GM18511 (cell line): ENCODE data around the gene NOTCH3.

Experiments used
- ATAC-seq: cut with Tn5 transposase; IDR thresholded peaks from one replicate; pipeline ENCODE4 v1.9.1; 2021; ENCODE audit warnings: mild to moderate bottlenecking, moderate library complexity; ENCODE audit not compliant: unreplicated experiment

Gene NOTCH3

DNA sequence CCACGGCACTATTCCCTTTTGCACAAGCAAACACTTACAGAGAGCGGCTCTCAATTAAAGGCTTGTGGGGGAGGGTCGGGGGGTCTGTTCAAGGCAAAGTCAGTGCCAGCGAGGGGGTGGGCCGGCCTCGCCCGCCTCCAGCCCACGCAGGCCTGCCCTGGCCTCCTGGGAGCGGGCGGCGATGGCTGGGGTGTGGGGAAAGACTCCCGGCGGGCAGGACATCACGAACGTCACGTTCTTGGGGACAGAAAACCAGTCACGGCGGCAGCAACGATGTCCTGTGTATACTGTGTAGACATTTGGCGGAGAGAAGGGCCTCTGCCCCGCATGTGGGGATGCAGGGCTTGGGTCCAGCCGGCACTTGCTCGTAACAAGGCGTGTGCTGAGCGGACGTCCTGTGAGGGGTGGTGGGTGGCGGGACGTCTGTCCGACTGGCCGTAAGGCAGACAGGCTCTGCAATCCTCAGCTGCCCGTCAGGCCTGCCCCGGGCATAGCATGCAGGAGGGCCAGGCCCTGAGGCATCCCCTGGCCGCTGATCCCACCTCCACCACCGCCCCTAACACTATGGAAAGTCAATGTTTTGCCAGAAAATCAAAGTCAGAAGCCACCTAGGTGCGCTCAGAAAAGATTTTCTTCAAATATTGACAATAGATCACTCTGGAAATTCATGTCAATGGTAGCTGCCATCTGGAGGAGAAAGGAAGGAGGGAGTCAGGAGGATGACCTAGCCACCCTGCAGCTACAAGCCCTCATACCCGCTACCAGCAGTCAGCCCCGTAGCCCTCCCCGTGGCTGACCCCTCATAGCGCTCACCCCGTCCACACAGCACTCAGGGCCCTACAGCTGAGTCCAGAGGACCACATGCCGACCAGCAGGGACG is 37.2 kb upstream of the NOTCH3 start:
- ATAC-seq: no peak

DNA sequence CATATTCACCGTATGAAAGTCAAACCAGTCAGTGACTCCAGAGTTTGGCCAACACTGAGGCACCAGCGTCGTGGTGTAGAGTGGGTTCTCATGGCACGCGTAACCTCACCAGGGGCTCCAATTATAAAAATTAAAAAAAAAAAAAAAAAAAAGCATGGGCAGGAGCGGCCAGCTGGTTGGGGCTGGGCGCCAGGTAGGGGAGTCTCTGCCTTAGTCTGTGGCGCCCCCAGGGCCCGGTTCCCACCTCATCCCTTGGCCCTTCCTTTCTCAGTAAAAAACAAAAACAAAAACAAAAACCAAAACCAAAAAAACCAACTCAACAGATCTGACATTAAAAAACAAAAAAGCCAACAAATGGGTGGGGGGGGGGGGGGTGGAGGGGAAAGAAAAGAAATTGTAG is 36.1 kb upstream of the NOTCH3 start:
- no peak for ATAC-seq

DNA sequence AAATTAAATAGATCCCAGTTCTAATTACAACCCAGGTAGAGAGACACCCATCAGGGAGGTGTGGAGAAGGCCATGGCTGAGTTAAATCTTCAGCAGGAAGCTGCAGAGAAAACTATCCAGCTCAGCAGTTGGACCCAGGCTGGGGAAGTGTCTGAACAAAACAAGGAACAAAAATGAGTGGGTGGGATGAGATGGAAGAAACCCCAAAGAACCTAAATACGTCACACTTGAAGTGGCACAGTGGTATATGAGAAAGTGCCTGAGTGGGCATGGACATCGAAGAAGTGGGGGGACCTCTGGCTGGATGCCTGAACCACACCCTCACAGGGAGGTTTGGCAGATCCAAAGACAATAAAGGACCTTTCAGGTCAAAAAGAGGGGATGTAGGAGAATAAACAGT is 35.0 kb upstream of the NOTCH3 start:
- ATAC-seq: no peak

DNA sequence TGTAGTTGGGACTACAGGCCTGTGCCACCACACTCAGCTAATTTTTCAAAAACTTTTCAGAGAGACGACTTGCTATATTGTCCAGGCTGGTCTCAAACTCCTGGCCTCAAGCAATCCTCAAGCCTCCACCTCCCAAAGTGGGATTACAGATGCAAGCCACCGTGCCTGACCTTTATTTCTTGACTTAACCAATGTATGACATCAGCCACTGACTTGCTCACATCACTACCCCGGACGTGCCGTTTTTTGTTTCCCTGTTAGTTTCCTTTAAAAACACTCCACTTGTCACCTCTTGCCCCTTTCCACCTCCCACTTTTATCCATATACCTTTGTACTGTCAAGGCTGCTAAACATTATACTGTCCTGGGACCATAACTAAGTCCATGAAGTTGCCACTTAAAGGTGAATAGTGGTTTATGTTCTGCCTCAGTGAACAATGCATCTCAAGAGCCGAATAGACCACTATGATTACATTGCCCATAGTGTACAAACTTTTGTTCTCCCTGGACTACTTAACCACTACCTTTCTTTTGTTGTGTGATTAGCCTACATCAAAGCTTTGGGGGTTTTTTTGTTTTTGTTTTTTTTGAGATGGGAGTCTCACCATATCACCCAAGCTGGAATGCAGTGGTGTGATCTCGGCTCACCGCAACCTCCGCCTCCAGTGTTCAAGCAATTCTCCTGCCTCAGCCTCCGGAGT is 33.8 kb upstream of the NOTCH3 start:
- ATAC-seq: no peak

DNA sequence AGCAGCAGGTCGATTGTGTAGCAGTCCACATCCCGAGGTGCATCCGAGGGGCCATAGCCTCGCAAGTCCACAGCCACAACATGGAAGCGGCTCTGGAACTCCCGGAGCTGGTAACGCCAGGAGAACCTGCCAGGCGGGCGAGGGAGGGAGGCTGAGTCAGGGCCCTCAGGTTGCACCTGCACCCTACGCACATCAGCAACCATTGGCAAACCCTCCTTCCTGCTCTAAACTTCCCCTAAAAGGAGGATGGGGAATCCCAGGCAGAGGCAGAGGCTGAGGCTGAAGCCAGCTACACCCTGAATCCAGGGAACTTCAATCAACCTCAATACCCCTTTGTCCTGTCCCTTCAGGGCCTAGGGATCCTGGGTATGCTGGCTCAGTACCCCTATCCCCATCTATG is 30.5 kb upstream of the NOTCH3 start:
- no peak for ATAC-seq

DNA sequence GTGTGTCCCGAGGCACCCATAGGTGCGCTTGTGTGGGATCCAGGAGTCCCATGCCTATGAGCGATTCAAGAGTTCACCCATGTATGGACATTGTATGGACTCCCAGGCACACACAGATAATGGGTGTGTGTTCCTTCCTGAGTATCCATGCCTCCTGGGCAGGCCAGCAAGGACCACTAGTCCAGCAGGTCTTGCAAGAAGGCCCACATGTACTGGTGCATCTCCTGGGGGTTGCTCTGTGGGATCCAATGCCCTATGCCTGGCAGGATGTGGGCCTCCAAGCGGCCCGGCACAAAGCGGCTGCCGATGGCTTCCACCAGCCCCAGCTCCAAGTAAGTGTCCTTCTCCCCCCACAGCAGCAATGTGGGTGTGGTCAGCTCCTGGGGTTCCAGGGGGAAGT is 26.5 kb upstream of the NOTCH3 start:
- no peak for ATAC-seq

DNA sequence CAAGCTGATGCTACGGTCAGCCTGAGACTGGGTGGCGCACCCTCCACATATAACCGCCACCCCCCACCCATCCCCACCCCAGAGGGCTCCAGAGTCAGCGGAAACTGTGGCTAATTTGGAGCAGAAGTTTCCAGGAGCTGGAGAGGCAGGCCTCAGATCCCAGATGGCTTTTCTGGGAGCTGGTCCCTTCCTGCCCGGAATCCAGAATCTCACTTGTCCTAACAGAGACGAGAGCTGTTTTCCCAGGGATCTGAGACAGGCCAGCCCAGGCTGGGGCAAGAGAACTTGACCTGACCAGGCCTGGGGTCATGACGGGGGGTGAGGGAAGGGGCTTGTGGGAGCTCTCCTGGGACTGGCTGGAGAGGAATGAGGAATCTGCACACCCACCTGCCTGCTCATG is 25.0 kb upstream of the NOTCH3 start:
- no peak for ATAC-seq

DNA sequence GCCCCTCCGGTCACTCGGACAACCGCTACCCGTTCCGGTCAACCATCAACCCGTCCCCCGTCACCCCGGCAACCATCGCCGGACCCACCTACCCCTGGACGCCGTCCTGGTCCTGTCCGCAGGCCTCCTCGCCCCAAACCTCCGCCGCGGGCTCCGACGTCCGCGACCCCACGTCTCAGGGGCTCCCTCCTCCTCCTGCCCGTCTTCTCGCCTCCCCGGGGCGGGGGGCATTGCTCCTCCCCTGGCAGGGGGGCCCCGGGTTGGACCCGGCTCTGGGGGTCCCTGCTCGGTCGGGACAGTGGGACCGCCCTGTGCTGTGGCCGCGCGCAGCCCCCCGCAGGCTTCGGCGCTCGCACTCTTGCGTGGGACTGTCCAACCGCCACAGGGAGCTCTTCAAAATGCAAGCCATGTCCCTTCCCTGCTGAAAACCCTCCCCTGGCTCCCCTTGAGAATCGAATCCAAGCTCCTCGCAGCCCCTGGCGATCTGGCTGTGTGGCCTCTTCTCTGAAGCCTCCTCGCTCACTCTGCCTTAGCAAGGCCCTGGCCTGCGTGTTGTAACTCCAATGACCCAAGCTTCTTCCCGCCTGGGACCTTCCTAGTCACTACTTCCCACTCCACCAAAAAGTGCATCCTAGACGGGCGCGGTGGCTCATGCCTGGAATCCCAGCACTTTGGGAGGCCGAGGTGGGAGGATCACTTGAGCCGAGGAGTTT is 23.0 kb upstream of the NOTCH3 start:
- no peak for ATAC-seq

DNA sequence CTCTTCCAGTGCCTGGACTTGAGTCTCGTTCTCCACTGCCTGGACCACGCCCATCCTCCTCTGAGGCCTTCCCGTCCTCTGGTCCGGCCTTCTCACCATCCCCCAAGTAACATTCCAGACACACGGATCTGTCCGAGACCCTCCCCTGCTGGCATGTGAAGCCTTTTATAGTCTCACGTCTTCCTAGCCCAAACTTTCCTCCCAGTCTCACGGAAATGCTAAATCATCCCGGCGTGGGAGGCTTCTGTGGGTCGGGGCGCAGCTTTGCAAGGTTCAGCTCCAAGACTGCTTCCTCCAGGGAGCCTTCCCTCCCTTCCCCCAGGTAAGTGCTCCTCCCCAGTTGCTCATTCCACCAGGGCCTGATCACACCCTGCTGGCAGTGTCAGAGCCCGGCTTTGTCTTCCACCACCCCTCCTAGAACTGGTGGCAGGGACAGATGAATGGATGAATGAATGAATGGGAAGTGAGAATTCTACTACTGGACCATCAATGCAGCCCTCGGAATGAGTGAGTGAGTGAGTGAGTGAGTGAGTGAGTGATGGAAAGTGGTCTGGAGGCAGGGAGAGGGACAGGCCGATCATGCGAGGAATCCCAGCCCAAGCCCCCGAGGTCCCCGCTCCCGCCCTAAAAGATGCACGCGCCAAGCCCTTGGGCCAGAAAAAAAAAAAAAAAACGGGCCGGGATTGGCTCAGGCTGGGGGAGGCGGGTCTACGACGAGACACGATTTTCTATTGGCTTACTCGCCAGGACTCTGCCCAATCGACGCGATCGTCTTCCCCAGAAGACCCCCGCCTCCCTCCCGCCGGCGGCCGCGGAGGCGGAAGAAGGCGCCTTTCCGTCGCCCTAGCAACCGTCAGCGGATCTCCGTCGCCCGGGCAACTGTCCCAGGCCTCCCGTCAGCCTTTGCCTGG is 22.2 kb upstream of the NOTCH3 start:
- ATAC-seq: peak; percentile 83

DNA sequence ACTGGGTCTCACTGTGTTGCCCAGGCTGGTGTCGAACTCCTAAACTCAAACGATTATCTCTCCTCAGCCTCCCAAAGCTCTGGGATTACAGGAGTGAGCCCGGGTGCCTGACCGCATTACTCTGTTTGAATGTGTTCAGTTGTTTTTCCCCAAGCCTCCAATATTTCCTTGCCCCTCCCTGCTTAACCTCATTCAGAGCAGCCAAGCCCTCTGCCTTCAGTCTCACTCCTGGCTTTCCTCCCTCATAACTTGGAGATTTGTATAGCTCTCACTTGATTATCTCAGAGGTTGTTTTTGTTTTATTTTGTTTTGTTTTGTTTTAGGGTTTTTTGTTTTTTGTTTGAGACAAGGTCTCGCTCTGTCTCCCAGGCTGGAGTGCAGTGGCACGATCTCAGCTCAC is 20.0 kb upstream of the NOTCH3 start:
- no peak for ATAC-seq

DNA sequence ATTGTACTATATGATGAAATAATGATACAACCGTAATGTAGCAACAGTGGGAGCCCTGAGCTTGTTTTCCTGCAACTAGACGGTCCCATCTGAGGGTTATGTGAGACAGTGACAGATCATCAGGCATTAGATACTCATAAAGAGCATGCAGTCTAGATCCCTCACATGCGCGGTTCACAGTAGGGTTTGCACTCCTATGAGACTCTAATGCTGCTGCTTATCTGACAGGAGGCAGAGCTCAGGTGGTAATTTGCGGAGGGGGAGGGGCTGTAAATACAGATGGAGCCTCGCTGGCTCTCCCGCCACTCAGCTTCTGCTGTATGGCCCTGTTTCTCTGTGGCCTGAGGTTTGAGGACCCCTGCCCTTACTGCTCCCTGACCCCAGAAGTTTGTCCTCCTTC is 17.7 kb upstream of the NOTCH3 start:
- ATAC-seq: no peak

DNA sequence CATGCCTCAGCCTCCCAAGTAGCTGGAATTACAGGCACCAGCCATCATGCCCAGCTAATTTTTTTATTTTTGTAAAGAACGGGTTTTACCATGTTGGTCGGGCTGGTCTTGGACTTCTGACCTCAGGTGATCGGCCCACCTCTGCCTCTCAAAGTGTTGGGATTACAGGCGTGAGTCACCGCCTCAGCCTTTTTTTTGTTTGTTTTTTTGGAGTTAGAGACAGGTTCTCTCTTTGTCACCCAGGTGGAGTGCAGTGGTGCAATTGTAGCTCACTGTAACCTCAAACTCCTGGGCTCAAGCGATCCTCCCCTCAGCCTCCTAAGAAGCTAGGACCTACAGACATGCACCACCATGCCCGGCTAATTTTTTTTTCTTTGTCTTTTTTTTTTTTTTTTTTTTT is 15.6 kb upstream of the NOTCH3 start:
- no peak for ATAC-seq

DNA sequence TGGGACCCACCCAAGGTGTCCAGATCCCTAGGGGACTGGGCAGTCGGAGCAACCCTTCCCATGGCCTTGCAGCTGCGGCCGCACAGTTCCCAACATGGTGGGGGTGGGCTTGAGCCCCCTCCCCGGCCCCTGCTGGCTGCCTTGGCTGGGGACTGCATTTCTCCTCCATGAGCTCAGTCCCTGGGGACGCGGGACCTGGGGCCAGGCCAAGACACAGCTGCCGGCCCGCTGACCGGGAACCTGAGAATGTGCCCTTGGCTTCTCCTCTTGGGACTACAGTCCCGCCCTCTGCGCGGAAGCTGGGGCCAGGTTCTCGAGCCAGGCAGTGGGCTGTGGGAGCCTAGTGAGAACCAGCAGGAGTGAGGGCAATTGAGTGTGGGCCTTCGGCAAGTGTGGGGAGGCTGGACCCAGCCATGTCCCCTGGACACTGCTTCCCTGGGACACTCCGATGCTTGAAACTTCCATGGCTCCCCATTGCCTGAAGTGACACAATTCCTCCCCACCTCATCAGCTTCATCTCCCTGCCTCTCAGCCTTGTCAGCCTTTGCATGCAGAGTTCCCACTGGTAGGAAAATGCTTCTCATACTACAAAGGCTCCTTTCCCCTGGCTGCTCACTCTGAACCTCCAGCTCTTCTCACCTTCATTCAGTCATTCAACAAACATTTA is 13.1 kb upstream of the NOTCH3 start:
- ATAC-seq: no peak

DNA sequence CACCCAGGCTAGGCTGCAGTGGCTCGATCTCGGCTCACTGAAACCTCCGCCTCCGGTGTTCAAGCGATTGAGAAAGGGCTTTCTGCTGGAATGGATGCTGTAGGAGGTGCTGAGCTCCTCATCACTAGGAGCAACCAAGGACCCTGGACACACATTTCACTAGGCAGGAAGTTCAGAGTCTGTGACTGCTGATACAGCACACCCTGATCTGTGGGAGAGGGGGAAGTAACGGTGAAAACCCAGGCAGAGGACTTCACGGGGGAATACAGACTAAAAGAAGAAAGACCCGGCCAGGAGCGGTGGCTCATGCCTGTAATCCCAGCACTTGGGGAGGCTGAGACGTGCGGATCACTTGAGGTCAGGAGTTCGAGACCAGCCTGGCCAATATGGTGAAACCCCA is 11.9 kb upstream of the NOTCH3 start:
- ATAC-seq: no peak

DNA sequence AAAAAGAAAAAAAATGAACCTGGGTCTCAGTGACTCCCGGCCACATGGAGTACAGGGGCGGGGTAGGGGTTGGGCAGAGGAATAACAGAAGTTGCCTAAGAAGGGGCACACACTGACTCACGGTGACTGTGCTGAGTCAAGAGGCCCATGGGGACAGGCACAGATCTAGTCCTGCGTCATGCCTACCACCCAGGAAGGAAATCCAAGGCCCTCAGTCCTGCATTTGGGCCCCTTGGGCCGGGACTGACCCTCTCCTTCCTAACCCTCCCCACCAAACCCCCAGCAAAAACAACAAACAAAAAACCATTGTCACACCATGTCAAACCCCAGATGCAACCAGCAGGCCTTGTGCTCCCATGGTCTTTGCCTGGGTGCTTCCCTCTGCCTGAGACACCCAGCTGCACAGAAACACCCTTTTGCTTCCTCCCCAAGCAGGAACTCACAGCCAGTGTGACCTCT is 9.6 kb upstream of the NOTCH3 start:
- ATAC-seq: no peak

DNA sequence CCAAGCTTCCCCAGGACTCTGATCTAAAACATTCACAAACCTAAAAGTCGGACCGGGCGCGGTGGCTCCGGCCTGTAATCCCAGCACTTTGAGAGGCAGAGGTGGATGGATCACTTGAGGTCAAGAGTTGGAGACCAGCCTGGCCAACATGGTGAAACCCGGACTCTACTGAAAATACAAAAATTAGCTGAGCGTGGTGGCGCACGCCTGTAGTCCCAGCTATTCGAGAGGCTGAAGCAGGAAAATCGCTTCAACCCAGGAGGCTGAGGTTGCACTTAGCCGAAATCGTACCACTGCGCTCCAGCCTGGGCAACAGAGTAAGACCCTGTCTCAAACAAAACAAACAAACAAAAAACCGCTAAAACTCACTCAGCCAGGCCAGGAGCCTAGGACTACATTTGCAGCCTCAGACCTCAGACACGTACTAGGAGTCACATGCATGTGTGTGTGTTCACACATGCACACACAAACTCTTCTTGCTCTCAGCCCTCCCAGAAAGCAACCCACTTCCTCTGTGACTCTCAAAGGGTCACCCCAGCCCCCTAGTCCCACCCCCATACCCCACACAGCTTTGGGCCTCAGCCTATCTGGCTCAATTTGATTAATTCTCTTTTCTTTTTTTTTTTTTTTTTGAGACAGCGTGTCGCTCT is 704 bp upstream of the NOTCH3 start:
- no peak for ATAC-seq

DNA sequence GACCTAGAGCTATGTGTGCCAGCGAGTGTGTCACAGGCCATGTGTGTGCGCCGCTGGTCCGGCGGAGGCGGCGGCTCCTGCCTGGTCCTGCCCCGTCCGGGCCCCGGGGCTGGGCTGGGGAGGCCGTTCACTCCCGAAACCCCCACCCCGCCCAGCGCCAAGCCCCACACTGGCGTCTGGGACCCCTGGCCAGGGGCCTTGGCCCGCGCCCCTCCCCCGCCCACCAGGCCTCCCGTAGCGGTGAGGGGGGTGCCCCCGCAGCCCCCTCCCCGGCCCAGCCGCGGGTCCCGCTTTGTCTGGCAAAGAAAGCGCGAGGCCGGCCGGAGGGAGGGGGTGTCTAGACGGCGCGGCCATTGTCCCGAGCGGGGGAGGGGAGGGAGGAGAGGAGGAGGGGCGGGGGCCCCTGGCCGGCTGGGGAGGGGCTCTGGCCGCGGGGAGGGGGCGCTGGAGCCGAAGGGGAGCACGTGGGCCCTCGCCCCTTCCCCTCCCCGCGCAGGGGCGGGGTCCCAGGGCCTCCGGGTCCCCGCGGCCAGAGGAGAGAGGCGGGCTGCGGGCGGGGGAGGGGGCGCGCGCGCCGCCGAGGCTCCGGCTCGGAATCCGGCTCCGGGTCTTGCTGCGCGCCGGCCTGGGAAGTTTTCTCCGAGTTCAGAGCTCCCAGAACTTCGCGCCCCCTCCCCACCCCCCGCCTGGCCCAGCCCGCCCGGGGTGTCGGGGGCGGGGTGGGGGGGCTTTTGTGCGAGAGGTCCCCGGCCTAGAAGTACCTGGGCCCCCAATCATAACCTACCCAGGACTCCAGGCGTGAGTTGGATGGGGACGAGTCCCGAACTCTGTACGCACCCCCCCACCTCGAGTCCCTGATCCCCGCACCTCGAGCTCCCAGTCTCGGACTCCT is 888 bp downstream of the NOTCH3 start:
- ATAC-seq: no peak

DNA sequence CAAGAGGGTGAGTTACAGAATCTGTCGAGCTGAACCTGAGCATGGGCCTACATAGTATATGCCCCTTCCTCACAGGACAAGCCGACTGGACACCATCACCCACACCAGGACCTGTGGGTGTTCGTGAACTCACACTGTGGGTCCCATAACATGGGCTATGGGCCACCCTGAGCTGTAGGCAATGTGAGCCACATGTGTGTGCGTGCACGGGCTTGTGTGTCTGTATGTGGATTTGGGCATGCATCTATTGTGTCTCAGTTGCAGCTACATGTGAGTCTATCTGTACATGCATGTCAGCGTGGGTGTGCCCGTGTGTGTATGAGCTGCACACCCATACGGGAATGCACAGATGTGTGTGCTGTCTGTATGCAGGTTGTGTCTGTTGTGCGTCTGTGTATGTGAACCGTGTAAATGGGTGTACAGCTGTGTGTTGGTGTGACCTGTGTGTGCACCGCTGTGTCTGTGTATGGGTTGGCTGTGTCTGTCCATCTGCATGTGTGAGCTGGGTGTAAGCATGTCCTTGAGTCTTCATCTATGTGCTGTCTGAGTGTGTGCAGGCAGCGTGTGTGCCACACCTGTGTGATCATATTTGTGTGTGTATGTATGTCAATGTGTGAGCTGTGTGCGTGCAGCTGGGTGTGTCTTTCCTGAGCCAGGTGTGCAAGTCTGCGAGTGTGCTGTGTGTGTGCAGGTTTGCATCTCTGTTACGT is 1.7 kb downstream of the NOTCH3 start:
- ATAC-seq: no peak
